ENCODE results near the gene MAST3.

DNA sequence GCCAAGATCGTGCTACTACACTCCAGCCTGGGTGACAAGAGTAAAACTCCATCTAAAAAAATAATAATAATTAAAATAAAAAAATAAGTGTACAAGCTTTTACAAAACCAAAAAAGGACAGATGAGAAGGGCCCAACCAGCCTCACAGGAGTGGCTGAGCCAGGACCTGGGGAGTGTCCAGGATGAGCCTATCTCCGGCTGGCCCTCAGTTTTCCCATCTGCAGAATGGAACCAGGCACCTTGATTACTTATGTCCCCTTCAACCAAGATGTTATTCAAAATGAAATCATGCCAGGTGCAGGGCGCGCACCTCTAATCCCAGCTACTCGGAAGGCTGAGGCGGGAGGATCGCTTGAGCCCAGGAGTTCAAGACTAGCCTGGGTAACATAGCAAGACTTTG lies 66.5 kb downstream of the MAST3 start:
- TF ChIP-seq, protein P1, sequence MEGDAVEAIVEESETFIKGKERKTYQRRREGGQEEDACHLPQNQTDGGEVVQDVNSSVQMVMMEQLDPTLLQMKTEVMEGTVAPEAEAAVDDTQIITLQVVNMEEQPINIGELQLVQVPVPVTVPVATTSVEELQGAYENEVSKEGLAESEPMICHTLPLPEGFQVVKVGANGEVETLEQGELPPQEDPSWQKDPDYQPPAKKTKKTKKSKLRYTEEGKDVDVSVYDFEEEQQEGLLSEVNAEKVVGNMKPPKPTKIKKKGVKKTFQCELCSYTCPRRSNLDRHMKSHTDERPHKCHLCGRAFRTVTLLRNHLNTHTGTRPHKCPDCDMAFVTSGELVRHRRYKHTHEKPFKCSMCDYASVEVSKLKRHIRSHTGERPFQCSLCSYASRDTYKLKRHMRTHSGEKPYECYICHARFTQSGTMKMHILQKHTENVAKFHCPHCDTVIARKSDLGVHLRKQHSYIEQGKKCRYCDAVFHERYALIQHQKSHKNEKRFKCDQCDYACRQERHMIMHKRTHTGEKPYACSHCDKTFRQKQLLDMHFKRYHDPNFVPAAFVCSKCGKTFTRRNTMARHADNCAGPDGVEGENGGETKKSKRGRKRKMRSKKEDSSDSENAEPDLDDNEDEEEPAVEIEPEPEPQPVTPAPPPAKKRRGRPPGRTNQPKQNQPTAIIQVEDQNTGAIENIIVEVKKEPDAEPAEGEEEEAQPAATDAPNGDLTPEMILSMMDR (IDR thresholded peaks at IDR 0.05 in 4 of 5, conservative IDR thresholded peaks at IDR 0.05 in 1 of 5) = no peak
- no peak for TF ChIP-seq POLR2A (IDR thresholded peaks at IDR 0.05)
